HG02571 (cell line): ENCODE measurements around the gene CEP135.
"Not testable (repeated sequence)": the region's sequence is repeated elsewhere in the genome, so short reads cannot be mapped to it uniquely, and the experiment has no call there.

ENCODE experiments used
- ATAC-seq: cut with Tn5 transposase; IDR thresholded peaks from one replicate; pipeline ENCODE4 v1.9.1; 2021; ENCODE audit warnings: mild to moderate bottlenecking, moderate library complexity; ENCODE audit not compliant: unreplicated experiment

Gene CEP135

GRCh38 chr4:55948726-55949481 lies at the start of gene CEP135:
TSS of gene CEP135 (plus strand) at chr4:55948945. CDS start at chr4:55952131, 3,186 bp downstream.
- peak; percentile 79 for ATAC-seq

GRCh38 chr4:55902677-55903076 lies 46.1 kb upstream of the CEP135 start:
- no peak for ATAC-seq

- no peak for ATAC-seq
These were observed 45.2 kb upstream of the CEP135 start for GRCh38 chr4:55903577-55903976.

- no peak for ATAC-seq
These were observed 44.2 kb upstream of the CEP135 start for GRCh38 chr4:55904576-55904975.

GRCh38 chr4:55906323-55906722 lies 42.4 kb upstream of the CEP135 start:
- no peak for ATAC-seq

GRCh38 chr4:55906989-55907388 lies 41.8 kb upstream of the CEP135 start:
- ATAC-seq: no peak

- ATAC-seq: no peak
These were observed 41.3 kb upstream of the CEP135 start for GRCh38 chr4:55907469-55907868.

- no peak for ATAC-seq
These were observed 38.6 kb upstream of the CEP135 start for GRCh38 chr4:55910140-55910539.

GRCh38 chr4:55912249-55912648 lies 36.5 kb upstream of the CEP135 start:
- no peak for ATAC-seq

GRCh38 chr4:55920571-55920970 lies 28.2 kb upstream of the CEP135 start:
- ATAC-seq: no peak

GRCh38 chr4:55921093-55921492 lies 27.7 kb upstream of the CEP135 start:
- ATAC-seq: no peak

GRCh38 chr4:55925241-55925640 lies 23.5 kb upstream of the CEP135 start:
- ATAC-seq: no peak

- no peak for ATAC-seq
These were observed 22.1 kb upstream of the CEP135 start for GRCh38 chr4:55926610-55927009.

GRCh38 chr4:55927803-55928437 lies 20.8 kb upstream of the CEP135 start:
- no peak for ATAC-seq

GRCh38 chr4:55928846-55929245 lies 19.9 kb upstream of the CEP135 start:
- ATAC-seq: no peak

- no peak for ATAC-seq
These were observed 17.7 kb upstream of the CEP135 start for GRCh38 chr4:55931043-55931442.

GRCh38 chr4:55931833-55932232 lies 16.9 kb upstream of the CEP135 start:
- no peak for ATAC-seq

GRCh38 chr4:55932511-55932910 lies 16.2 kb upstream of the CEP135 start:
- ATAC-seq: no peak

GRCh38 chr4:55933611-55934010 lies 15.1 kb upstream of the CEP135 start:
- ATAC-seq: no peak

- ATAC-seq: not testable (repeated sequence)
These were observed 12.8 kb upstream of the CEP135 start for GRCh38 chr4:55935907-55936306.

- no peak for ATAC-seq
These were observed 10.3 kb upstream of the CEP135 start for GRCh38 chr4:55938481-55938880.

GRCh38 chr4:55939421-55939820 lies 9.3 kb upstream of the CEP135 start:
- no peak for ATAC-seq
